Measurements from ENCODE around the gene BNC2.

BNC2 gene

GRCh38 chr9:16688814-16689213 is 181.7 kb downstream of the BNC2 start:
- ChIA-PET POLR2A (interaction anchor here (0.7 to 1.2 kb wide), 3 partner anchors 16 to 30 kb away, joined by 3 to 13 read pairs (median 4); no protein-coding TSS in a partner anchor), CTCF (interaction anchor here (0.6 to 1.0 kb wide), 3 partner anchors 48 to 271 kb away, joined by 3 read pairs; no protein-coding TSS in a partner anchor)
- no peaks in the 10 kb centered on the region for H3K36me3 ChIP-seq (ENCODE audit: control insufficient read depth in 2 of 2, insufficient read depth in 1 of 2, low read length in 2 of 2)
- no peak overlapping the region for H3K4me3 ChIP-seq (ENCODE audit: low read depth, low read length)
- peaks cover 22% of the 10 kb centered on the region for H3K4me1 ChIP-seq (ENCODE audit: control insufficient read depth, insufficient read depth, low read length)
- TF ChIP-seq ZNF223 (tag by site-specific recombination; IDR thresholded peaks at IDR 0.05) (no peak), ZNF776 (tag by site-specific recombination; IDR thresholded peaks at IDR 0.05; ENCODE audit: borderline replicate concordance) (no peak), ZNF423 (tag by site-specific recombination; IDR thresholded peaks at IDR 0.05) (no peak), GLIS2 (tag by site-specific recombination; IDR thresholded peaks at IDR 0.05) (no peak), PRDM1 (tag by site-specific recombination; IDR thresholded peaks at IDR 0.05) (no peak), ZNF747 (tag by site-specific recombination; IDR thresholded peaks at IDR 0.05) (no peak), ZNF121 (tag by site-specific recombination; IDR thresholded peaks at IDR 0.05) (no peak), ZNF341 (tag by site-specific recombination; IDR thresholded peaks at IDR 0.05; ENCODE audit: low read depth) (no peak), ZNF433 (tag by site-specific recombination; IDR thresholded peaks at IDR 0.05; ENCODE audit: low read depth) (no peak)
- peak overlapping the region; percentile 63 for H3K27ac ChIP-seq (ENCODE audit: extremely low read depth, low read depth, low read length)
- no peaks in the 10 kb centered on the region for H3K9me3 ChIP-seq (ENCODE audit: control insufficient read depth, insufficient read depth, low read depth, low read length)

GRCh38 chr9:16687678-16688369 is 182.6 kb downstream of the BNC2 start:
- Histone ChIP-seq H3K4me1 (ENCODE audit: control insufficient read depth, insufficient read depth, low read length) (peaks cover 22% of the 10 kb centered on the region), H3K4me3 (ENCODE audit: low read depth, low read length) (no peak overlapping the region), H3K9me3 (ENCODE audit: control insufficient read depth, insufficient read depth, low read depth, low read length) (no peaks in the 10 kb centered on the region), H3K36me3 (ENCODE audit: control insufficient read depth in 2 of 2, insufficient read depth in 1 of 2, low read length in 2 of 2) (no peaks in the 10 kb centered on the region), H3K27ac (ENCODE audit: extremely low read depth, low read depth, low read length) (no peak overlapping the region)
- ChIA-PET CTCF (interaction anchor here (1.0 kb wide), 1 partner anchor 78 kb away, joined by 3 read pairs; no protein-coding TSS in a partner anchor), POLR2A (no interaction called here)
- TF ChIP-seq ZNF792 (tag by site-specific recombination; IDR thresholded peaks at IDR 0.05) (no peak), ZNF510 (tag by site-specific recombination; IDR thresholded peaks at IDR 0.05; ENCODE audit: insufficient replicate concordance) (no peak), ZNF561 (tag by site-specific recombination; IDR thresholded peaks at IDR 0.05; ENCODE audit: borderline replicate concordance) (no peak), ZNF645 (tag by site-specific recombination; IDR thresholded peaks at IDR 0.05) (no peak)
- TF ChIP-seq, protein P1, sequence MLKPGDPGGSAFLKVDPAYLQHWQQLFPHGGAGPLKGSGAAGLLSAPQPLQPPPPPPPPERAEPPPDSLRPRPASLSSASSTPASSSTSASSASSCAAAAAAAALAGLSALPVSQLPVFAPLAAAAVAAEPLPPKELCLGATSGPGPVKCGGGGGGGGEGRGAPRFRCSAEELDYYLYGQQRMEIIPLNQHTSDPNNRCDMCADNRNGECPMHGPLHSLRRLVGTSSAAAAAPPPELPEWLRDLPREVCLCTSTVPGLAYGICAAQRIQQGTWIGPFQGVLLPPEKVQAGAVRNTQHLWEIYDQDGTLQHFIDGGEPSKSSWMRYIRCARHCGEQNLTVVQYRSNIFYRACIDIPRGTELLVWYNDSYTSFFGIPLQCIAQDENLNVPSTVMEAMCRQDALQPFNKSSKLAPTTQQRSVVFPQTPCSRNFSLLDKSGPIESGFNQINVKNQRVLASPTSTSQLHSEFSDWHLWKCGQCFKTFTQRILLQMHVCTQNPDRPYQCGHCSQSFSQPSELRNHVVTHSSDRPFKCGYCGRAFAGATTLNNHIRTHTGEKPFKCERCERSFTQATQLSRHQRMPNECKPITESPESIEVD (tag by site-specific recombination; IDR thresholded peaks at IDR 0.05) = peak; percentile 71

GRCh38 chr9:16683326-16683725 is 187.1 kb downstream of the BNC2 start:
- POLR2A ChIA-PET = no interaction called here
- CTCF ChIA-PET = no interaction called here
- no peak for TF ChIP-seq ZNF660 (tag by site-specific recombination; IDR thresholded peaks at IDR 0.05)
- TF ChIP-seq, protein P2, sequence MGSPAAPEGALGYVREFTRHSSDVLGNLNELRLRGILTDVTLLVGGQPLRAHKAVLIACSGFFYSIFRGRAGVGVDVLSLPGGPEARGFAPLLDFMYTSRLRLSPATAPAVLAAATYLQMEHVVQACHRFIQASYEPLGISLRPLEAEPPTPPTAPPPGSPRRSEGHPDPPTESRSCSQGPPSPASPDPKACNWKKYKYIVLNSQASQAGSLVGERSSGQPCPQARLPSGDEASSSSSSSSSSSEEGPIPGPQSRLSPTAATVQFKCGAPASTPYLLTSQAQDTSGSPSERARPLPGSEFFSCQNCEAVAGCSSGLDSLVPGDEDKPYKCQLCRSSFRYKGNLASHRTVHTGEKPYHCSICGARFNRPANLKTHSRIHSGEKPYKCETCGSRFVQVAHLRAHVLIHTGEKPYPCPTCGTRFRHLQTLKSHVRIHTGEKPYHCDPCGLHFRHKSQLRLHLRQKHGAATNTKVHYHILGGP (tag by site-specific recombination; IDR thresholded peaks at IDR 0.05) = 0 out of 2 replicates have a peak, but pooled peaks have one; percentile 15
- TF ChIP-seq KLF10 (tag by site-specific recombination; IDR thresholded peaks at IDR 0.05) = no peak
- TF ChIP-seq, protein P3, sequence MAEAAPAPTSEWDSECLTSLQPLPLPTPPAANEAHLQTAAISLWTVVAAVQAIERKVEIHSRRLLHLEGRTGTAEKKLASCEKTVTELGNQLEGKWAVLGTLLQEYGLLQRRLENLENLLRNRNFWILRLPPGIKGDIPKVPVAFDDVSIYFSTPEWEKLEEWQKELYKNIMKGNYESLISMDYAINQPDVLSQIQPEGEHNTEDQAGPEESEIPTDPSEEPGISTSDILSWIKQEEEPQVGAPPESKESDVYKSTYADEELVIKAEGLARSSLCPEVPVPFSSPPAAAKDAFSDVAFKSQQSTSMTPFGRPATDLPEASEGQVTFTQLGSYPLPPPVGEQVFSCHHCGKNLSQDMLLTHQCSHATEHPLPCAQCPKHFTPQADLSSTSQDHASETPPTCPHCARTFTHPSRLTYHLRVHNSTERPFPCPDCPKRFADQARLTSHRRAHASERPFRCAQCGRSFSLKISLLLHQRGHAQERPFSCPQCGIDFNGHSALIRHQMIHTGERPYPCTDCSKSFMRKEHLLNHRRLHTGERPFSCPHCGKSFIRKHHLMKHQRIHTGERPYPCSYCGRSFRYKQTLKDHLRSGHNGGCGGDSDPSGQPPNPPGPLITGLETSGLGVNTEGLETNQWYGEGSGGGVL (tag by site-specific recombination; IDR thresholded peaks at IDR 0.05) = no peak
- no peak for TF ChIP-seq ZNF132 (tag by site-specific recombination; IDR thresholded peaks at IDR 0.05; ENCODE audit: borderline replicate concordance)
- TF ChIP-seq ZNF571 (tag by site-specific recombination; IDR thresholded peaks at IDR 0.05) = no peak
- TF ChIP-seq ZBTB20 (tag by site-specific recombination; IDR thresholded peaks at IDR 0.05) = peak; percentile 65
- no peak for TF ChIP-seq SP2 (tag by site-specific recombination; IDR thresholded peaks at IDR 0.05)
- no peak overlapping the region for H3K4me3 ChIP-seq (ENCODE audit: low read depth, low read length)
- H3K27ac ChIP-seq (ENCODE audit: extremely low read depth, low read depth, low read length) = no peak overlapping the region
- H3K4me1 ChIP-seq (ENCODE audit: control insufficient read depth, insufficient read depth, low read length) = peaks cover 11% of the 10 kb centered on the region
- H3K9me3 ChIP-seq (ENCODE audit: control insufficient read depth, insufficient read depth, low read depth, low read length) = no peaks in the 10 kb centered on the region
- no peaks in the 10 kb centered on the region for H3K36me3 ChIP-seq (ENCODE audit: control insufficient read depth in 2 of 2, insufficient read depth in 1 of 2, low read length in 2 of 2)

Measured in HEK293 (cell line).